ENCODE measurements around the gene ABCG8. TPM values are rescaled to one million over a fixed set of nuclear protein-coding genes. Genes with fewer than 3 reads are reported as not detected.

The ABCG8 gene

Small RNAs within 50 kb of the gene (small RNA-seq; reads per million reads assigned to genes)
- not detected for gene RN7SL455P
- not detected for gene RNU6-1048P
